Measurements from ENCODE around the gene DARS1.

Gene DARS1

DNA sequence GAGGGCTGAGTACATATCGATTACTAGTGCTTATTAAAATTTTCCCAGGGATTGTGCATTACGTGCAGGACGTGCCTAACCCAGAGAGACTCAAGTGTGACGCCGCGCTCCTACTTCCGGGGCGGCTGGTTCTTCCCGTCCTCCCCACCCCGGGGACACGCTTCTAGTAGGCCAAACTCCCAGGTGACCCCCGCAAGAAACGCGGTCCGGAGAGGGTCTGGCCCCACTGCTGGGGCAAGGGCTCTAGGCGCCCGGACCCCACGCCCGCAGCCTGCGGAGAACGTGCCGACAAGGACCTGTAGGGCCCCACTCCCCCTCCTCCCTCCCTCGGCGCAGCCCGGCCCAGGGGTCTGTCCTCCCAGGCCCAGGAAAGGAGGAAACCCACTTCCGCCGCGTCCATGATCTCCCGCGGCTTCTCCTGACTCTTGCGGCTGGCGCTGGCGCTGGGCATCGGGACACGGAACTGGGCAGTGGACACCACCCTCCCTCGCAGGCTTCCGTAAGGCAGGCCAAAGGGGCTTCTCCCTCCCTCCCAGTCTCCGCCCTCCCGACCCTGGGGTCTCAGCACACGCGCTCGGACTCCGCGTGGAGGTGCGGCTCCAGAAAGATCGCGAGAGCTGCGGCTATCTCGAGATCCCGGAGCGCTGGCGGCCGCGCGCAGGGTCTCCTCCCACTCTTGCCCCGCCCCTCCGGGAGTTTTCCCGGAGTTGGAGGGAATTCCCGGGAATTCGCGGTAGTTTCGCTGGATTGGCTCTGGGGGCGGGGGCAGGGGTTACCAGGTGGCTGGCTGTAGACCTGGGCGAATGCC, at the start of gene DARS1:
DARS1 (minus strand) TSS at position 609 of the 808 bp plus-strand sequence; CDS start at position 451, 158 bp downstream.
- DNase-seq = peak; percentile 88 to 95

DNA sequence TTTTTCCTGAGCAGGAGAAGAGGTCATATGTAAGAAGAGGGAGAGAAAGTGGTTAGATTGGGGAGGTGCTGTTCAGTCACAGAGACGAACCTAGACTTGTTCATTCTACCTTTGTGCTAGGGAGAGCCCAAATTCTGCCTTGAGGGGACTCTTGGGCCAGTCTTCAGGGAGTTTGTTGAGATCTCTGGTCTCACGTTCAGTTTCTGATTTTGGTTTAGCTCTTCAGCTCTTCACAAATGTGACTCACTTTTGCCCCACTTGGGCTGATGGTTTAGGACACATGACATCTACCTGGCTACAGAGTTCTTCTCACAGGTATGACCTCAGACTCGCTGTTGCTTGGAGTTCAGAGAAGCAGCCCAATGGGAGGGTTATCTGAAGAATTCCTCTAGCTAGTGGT, 49.2 kb upstream of the DARS1 start:
- no peak for DNase-seq

DNA sequence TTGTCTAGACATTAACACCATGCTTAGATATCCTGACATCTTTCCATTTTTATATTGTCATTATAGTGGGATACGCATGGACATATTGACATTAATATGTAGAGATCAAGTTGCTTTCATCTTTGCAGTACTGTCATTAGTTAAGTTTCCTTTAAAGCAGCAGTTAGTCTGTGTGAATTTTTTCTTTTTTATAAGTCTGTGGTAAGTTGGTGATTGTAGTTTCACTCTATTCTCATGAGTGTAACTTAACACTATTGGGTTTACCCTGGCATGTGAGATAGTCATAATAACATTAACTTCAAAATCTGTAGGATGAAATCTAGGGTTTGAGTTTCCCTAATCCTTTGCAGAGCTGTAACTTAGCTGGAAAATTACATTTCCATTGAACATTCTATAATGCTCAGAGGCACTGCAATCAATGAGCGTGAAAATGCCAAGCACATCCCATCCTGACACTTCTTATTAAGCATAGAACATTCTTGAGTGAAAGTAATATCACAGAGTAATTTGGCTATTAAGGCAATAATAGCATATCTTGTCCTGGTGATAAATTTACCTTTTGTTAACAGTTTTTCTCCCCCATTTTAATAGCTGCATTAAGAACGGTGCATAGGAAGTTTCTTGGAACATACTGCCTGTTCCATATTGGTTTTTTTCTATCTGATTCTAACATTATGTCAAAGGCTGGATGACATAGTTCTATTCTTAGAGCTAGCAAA, 47.5 kb upstream of the DARS1 start:
- no peak for DNase-seq

DNA sequence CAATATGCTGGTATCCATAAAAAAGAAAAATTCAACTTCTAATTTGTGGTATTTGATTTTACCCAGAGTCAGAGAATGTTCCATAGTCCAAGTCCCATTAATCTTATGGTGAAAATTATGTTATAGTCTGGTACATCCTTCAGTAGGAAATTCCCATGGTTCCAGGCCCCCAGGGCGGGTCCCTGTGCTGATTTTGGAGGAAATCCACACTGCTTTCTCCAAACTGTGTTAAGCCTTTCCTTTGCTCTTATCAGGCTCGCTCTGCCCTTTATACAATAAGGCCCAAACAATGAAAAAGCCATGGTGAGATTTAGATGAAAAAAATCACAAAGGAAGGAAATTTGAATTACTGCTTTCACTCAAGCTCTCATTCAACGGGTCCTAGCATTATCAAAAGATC, 46.8 kb upstream of the DARS1 start:
- DNase-seq = no peak

DNA sequence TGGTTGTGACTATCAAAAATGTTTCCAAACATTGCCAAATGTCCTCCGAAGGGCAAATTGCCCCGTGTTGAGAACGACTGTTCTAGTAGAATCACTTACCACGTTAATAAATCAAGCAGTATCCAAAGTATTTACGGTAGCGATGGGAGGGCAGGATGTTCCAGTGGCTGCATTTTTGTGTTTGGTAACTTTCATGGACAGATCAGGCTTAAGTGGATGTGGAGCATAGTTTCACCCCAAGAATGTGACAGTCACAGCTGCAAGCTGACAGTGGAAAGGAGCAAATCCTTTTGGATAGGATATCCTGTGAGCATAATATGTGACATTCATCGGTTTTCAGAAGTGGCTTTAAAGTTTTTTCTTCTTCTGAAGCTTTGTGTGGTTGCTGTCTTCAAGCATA, 46.3 kb upstream of the DARS1 start:
- no peak for DNase-seq

DNA sequence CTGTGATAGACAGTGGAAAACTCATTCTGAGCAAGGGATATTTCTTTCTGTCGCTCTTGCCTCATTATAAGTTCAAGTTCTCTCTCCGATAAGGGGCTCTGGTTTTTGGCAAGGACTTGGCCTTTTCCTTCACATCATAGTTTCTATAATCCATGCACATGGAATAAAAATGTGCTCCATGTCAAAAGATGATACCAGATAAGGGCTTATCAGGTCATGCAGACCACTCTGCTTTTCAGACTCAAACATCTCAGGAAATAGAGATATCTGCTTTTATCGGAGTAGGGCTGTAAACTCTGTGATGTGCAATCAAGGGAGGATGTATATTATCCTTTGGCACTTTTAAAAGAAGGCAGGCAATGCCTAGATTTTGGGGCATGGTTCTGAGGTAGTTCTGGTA, 45.0 kb upstream of the DARS1 start:
- DNase-seq = no peak

DNA sequence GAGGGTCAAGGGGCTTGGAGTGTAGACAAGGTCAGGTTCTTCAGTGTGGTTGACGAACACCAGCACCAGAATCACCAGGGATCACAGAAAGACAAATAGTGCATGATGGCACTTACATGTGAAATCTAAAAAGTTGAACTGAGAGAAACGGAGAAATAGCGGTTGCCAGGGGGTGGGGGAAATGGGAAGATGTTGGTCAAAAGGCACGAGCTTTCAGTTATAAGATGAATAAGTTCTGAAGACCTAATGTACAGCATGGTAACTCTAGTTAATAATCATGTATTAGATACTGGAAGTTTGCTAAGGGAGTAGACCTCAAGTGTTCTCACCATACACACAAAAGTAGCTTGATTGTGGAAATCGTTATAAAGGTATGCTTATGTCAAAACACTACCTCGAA, 43.7 kb upstream of the DARS1 start:
- DNase-seq = no peak

DNA sequence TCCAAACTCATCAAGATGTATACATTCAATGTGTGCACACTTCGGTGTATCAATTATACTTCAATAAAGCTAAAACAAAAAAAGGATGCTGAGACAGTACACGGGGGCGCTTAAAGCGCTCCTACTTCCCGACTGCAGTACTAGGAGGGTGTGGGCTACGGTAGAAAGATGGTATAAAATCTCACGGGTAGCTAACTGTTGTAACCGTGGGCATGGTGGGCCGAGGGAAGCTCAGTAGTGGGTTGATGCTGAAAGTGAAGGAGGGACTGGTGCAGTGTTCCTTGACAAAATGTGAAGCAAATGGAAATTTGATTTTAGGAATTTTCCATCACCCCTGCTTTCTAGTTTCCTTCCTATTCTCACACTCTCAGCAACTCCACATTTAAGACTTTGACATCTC, 42.6 kb upstream of the DARS1 start:
- no peak for DNase-seq

DNA sequence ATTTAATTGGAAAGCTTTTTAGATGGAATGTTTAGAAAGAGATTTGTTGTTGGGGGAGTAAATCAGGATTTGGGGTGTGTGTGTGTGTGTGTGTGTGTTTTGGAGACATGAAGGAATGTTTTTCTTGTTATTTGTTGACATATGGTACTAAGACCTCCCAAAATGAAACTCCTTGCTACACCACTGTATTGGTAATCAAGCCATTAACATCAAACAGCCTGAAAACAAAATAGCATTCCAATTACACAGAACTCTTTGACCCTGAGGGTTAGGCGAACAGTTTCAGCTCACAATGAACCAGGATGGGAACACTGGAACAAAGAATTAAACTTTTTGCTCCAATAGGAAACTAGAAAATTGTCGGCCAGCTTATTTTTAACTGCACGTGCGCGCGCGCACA, 41.7 kb upstream of the DARS1 start:
- no peak for DNase-seq

DNA sequence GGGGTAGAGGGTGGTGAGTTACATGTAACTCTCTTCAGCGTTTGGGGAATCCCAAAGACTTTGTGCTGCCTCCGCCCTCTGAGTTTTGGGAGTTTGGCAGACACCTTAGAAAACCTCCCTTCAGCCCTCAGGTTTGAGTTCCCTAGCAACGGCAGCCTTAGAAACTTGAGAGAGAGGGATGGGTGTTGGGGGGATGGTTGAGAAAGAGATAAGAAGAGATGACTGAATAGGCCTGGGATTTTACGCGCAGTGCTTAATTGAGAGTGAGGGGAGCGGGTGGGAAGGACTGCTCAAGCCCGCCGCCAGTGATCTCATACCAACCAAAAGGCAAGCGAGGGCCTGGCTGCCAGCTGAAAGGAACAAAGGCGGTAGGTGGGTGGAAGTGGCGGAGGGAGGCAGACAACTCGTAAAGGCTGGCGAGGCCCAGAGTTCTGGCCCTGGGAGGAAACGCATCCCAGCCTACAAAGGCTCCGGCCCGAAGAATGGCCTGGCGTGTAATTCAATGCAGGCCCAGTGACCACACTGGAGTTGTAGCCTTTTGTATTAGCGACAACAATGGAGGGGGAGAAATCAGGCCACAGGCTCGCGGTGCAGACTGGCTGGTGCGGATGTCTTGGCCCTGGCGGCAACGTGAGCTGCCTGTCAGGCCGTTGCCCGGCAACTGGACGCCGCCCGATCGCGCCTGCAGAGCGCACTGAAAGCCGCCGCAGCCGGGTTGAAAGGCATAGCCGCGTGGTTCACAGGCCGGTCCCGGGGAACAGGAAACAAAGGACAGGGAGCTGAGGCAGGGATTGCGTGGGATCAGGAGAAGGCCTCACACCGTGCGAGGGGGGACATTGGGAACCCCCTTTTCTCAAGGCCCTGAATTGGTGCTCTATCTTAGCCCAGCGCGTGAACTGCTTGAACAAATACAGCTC, 39.9 kb upstream of the DARS1 start:
- DNase-seq = peak; percentile 53 to 79

DNA sequence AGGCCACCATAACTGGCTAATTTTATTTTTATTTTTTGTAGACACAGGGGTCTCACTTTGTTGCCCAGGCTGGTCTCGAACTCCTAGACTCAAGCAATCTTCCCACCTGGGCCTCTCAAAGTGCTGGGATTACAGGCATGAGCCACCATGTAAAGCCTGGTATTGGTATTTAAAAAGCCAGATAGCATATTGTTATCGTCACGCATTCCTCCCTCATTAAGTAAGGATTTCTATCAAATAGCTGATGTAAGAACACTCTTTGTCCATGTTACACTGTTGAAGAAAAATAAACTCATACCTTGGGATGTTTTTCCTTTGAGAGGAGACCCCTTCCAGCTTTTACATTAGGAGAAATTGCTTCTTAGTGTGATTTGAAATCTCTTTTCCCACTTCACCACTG, 39.2 kb upstream of the DARS1 start:
- no peak for DNase-seq

DNA sequence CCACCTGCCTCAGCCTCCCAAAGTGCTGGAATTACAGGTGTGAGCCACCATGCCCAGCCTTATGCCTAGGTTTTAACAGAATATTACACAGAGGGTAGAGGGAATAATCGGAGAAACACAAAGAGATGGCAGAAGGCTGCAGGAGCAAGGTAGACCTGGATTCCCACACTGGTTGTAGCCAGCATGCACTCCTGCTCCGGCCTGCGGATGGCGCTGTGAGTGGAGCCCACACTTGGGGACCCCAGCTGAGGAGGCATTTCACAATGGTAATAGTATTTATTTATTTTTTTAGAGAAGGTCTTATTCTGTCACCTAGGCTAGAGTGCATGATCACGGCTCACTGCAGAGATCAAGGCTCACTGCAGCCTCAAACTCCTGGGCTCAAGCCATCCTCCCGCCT, 38.8 kb upstream of the DARS1 start:
- no peak for DNase-seq

DNA sequence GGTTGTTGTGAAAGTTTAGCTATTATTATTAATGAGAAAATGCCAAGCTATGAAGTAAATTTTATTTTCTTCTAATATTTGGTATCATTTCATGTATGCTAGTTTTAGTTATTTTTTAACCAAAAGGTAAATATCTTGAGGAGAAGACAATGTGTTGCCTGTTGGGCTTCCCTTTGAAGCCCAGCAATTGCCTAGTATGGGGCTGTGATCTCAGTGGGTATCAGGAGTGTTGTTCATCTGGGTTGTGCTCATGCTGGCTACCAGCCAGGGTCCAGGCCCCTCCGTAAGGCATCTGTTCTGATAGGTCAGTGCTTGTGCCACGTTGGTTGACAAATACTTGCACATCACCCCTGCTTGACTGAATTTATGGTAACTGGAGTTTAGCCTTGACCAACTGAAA, 38.0 kb upstream of the DARS1 start:
- DNase-seq = no peak

DNA sequence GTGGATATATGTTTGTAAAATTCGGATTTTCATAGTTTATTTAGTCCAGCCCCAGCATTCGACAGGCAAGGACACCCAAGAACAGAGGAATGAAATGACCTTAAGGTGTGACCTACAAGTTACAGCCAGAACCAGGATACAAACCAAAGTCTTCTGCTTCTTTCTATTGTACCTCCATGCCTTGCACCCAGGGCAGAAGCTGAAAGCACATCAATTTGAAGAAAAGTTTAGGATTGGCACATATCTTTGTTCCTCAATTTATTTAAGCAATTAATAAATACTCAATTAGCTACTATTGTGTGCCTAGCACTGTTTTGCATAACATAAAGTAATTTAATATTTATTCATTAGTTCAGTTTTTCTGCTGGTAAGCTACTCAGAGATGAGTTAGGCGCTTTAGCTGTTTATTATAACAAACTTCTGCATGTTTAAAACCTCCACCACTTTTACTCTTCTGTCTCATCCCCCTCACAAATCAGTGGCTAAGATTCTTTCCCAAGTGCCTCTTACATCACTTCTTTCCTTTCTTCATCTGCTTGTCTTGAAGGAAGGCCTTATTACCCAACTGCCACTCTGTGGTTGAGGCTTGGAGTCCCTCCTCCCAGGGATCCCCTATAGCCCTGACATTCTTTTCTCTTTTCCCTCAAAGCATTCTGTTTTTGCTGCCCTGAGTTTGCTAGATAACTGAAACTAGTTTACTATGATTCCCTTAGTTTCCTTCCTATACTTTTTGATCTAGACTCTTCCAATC, 37.1 kb upstream of the DARS1 start:
- no peak for DNase-seq

DNA sequence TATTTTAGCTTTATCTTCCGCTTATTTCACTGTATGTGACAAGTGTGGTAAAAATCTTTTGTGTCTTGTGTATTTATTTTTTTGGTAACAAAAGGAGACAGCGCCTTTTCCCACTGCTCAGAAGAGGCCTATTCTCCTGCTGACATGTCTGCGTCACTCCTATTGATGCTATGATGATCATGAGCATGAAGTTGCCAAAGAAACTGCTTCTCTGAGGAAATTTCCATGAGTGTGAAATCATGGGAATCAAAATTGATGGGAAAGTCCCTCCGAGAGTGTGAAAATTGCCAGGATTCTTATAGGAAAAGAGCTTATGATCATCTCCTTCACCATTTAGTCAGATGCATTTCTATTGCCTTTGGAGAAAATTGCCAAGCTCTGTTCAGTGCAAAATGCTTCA, 36.5 kb upstream of the DARS1 start:
- no peak for DNase-seq

DNA sequence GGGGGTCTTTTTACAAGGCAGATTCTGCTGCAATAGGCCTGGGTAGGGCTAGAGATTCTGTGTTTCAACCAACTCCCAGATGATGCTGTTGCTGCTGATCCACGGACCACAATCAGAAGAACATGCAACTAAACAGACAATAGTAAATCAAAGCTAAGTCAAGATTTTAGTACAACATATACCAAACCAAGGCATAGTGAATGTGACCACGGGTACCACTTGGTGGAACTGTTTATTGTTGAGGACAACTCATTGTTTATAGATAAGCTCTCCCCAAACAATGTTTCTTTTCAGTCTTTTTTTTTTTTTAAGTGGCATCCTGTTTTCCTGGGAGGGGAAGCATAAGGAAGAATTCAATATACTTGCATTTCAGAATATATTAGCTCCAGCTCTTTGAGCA, 36.0 kb upstream of the DARS1 start:
- no peak for DNase-seq

DNA sequence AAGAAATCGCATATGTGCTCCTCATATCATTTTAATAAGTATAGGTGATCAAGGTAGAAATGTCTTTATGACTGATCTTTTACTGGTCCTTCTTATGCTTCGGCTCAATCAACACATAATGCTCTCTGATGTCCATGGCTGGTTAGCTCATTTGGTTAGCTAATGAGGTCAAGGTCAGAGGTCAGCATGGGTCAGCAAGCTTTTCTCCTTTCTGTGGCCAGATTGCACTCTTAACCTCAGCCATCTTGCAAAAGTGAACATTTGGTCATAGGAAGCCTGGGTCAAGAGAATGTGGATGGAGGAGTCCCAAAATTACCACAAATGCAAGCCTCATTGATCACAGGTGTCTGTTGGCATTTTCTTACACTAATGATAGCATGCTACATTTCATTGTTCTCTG, 35.4 kb upstream of the DARS1 start:
- no peak for DNase-seq

DNA sequence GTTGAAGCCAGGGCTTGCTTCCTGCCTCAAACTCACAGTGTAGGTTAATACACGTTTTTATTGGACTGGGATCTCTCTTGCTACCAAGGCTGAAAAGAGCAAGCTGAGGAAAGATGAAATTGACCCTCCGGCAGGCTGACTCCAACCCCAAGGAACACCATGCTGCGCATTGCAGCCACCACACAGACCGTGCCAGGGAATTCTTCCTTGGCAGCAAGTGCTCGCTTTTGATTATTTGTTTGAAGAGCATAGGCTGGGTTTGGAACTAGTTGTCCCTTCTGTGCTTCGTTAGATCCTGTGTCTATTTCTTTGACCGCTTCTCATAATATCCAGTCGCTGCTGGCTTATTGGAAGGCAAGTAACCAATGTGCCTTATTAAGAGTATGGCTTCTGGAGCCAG, 34.4 kb upstream of the DARS1 start:
- no peak for DNase-seq

DNA sequence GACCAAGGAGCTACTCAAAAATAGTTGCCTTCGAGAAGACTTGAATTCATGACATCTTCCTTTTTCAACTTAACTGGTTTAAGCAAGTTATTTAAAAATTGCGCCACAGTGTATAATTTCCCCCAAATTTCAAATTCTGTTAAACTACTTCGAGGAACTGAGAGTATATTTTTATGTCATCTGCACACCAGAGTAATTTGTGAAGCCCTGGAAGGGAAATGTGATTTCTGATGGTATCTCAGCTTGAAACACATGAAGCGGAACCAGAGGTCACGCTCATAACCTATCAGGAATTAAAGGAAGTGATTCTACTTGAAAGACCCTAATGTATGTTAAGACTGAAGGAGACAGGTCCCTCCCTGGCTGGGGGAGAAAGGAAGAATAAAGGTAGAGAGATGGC, 33.9 kb upstream of the DARS1 start:
- no peak for DNase-seq

DNA sequence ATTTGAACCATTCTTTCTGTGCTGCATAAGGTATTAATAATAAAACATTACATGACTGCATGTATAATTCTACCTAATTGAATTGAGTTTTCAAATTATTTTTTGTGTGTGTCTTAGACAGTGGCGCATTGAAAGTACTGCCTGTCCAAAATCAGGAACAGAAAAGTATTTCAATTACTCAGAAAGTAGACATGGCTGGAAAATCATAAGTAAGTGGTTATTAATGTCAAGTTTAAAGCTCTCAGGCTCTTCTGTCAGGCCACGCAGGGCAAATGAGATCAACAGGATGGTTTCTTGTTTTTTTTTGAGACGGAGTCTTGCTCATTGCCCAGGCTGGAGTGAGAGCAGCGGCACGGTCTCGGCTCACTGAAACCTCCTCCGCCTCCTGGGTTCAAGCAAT, 32.4 kb upstream of the DARS1 start:
- DNase-seq = no peak

DNA sequence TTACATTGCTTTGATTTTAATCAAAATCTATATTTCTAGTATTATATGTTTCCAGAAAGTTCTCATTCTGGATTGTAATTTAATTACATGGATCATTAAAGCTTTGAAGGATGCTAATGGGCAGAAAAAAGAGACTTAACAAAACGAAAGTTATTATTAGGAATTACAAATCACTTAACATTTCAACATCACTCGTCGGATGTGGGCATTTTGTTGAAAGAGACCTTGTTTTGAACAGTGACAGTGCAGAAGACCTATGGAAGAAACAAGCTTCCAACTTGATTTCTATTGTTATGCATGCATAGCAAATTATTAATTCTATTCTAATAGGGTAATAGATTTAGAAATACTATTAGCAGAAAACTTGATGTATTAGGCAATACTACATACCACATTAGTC, 31.4 kb upstream of the DARS1 start:
- DNase-seq = no peak

DNA sequence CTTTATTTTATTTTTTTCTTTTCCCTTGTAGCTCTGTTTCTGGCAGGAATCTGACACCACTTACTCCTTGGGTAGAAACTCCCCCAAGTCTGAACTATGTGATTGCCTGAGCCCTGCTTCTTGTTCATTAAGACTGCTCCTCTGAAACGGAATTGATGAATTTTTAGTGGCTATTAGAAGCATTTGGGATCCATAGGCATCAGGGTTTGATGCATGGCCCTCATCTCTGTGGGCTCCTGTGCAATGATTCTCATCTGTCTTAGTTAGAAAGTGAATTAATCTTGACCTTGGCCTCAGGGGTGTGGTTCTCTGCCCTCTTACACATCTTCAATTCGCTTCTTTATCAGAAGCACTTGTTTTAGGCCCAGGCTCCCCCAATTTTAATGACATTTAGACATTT, 31.0 kb upstream of the DARS1 start:
- DNase-seq = no peak

DNA sequence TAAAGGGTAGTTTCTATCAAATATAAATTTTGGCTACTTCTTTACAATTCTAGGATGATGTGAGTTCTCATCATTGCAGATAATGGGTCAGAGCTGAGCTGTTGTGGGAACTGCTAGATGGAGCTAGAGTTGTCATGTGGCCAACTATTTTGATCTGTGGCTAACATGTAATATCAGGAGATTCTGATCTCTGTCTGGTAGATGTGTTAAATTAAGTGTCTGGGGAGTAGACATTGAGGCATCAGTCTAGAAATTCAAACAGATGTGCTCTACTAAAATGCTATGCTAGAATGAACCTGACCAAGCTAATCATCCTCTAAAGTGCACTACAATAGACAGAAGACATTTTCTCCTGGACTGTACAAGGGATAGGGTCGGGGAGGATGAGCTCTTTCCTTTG, 30.3 kb upstream of the DARS1 start:
- DNase-seq = no peak

All from NCI-H1930 (cell line).